Panc1 (cell line): Measurements from ENCODE around the gene C1QTNF12. TPM values are rescaled to one million over a fixed set of nuclear protein-coding genes. Genes with fewer than 3 reads are reported as not detected.

Source experiments
- ATAC-seq: fragments of 200-7000 bp; cut with Tn5 transposase; 2 replicates; pipeline ENCODE4 v1.9.1; 2020; ENCODE audit warnings: mild to moderate bottlenecking, moderate library complexity
- BruUV-seq: library from RNA; stranded (reverse); fragments of 400-500 nt; replicated peaks from 2 replicates; lab custom pipeline; 2021; lab: Mats Ljungman, UMichigan
- CTCF ChIA-PET: fragments of 300-600 bp; sonication (Branson Sonifier 250); formaldehyde crosslinking; loops from one replicate; lab custom pipeline; 2022; ENCODE audit warnings: antibody characterized with exemption; lab: Charles Lee
- POLR2A ChIA-PET: fragments of 300-600 bp; sonication (Branson Sonifier 250); formaldehyde crosslinking; loops from one replicate; lab custom pipeline; 2022; ENCODE audit warnings: antibody characterized with exemption; lab: Charles Lee
- DNase-seq: peaks from one replicate; pipeline ENCODE4 v3.0.0-alpha.2; 2010; ENCODE audit warnings: low read depth, low spot score
- H3K27ac ChIP-seq: 2 replicates; pipeline ENCODE4 v1.5.1; 2011; ENCODE audit warnings: mild to moderate bottlenecking, low read length, inconsistent platforms
- H3K27me3 ChIP-seq: fragments of 200-500 bp; sonication (Bioruptor generic); 2 replicates; pipeline ENCODE4 v1.6.0; 2014; ENCODE audit warnings: low read length, inconsistent platforms; ENCODE audit not compliant: control insufficient read depth, insufficient read depth
- H3K36me3 ChIP-seq: fragments of 200-500 bp; sonication (Bioruptor generic); 2 replicates; pipeline ENCODE4 v1.5.1; 2014; ENCODE audit warnings: inconsistent platforms, mild to moderate bottlenecking, low read length, moderate library complexity; ENCODE audit not compliant: control insufficient read depth, insufficient read depth
- H3K4me1 ChIP-seq: 2 replicates; pipeline ENCODE4 v1.5.1; 2011; ENCODE audit warnings: inconsistent platforms, mild to moderate bottlenecking, low read length, moderate library complexity; ENCODE audit not compliant: control insufficient read depth, insufficient read depth
- H3K4me3 ChIP-seq, 2 experiments: 2 replicates each; pipeline ENCODE4 v1.5.1; 2011 to 2012; ENCODE audit warnings: low read depth in 2 of 2, low read length in 2 of 2, mild to moderate bottlenecking in 2 of 2, inconsistent platforms in 1 of 2, moderate library complexity in 1 of 2
- H3K9me3 ChIP-seq: fragments of 200-500 bp; sonication (Bioruptor generic); 2 replicates; pipeline ENCODE4 v1.5.1; 2014; ENCODE audit warnings: low read depth, mild to moderate bottlenecking, inconsistent platforms, low read length, moderate library complexity; ENCODE audit not compliant: control insufficient read depth, insufficient read depth
- CTCF ChIP-seq: fragments of 450-650 bp; IDR thresholded peaks from 2 replicates; pipeline ENCODE4 v1.5.1; 2017; ENCODE audit warnings: mild to moderate bottlenecking
- POLR2AphosphoS5 ChIP-seq: IDR thresholded peaks from 2 replicates; pipeline ENCODE4 v1.6.1; 2012; ENCODE audit warnings: mild to moderate bottlenecking, low read depth, low read length, moderate library complexity
- REST ChIP-seq, 2 experiments: IDR thresholded peaks; 2 replicates each; pipeline ENCODE4 v1.6.1; 2011 to 2012; ENCODE audit warnings: low read depth in 2 of 2, control low read depth in 1 of 2, low read length in 1 of 2, mild to moderate bottlenecking in 1 of 2, moderate library complexity in 1 of 2; ENCODE audit not compliant: insufficient read depth in 1 of 2
- SIN3A ChIP-seq: IDR thresholded peaks from 2 replicates; pipeline ENCODE4 v1.6.1; 2012; ENCODE audit warnings: low read depth, mild to moderate bottlenecking, low read length, moderate library complexity, borderline replicate concordance; ENCODE audit not compliant: insufficient read depth
- TCF7L2 ChIP-seq: IDR thresholded peaks from 2 replicates; pipeline ENCODE4 v1.6.1; 2011; ENCODE audit warnings: mild to moderate bottlenecking, low read depth, low read length, inconsistent platforms
- in situ Hi-C: cut with HindIII; loops from 2 replicates; pipeline ENCODE4 v1.10.0; 2016; ENCODE audit warnings: low sequenced_read_pairs, low pct_unique_long_range_greater_than_20kb
- intact Hi-C: fragments of 100-400 bp; cut with micrococcal nuclease; formaldehyde crosslinking; loops from one replicate; pipeline ENCODE4 v1.10.0; 2022; ENCODE audit not compliant: unreplicated experiment
- total RNA-seq: library from RNA; stranded (reverse); gene quantifications from one replicate; pipeline ENCODE4 v1.2.1, GENCODE V29; 2021; ENCODE audit not compliant: unreplicated experiment

Gene C1QTNF12
- total RNA-seq, 1 experiment from 2014 or later: 41.4 TPM

GRCh38 chr1:1270813-1271212 is 24.3 kb upstream of the C1QTNF12 start:
- in situ Hi-C loops (no loop called here), intact Hi-C loops (no loop called here)
- no peak overlapping the region for H3K27ac ChIP-seq
- no peaks in the 10 kb centered on the region for H3K27me3 ChIP-seq
- no peak for DNase-seq
- no peak overlapping the region for H3K4me3 ChIP-seq
- no peaks in the 10 kb centered on the region; the same call in 1 of the 2 replicates for H3K36me3 ChIP-seq
- H3K9me3 ChIP-seq: no peaks in the 10 kb centered on the region
- ChIA-PET CTCF (no interaction called here), POLR2A (no interaction called here)
- ATAC-seq: no peak
- BruUV-seq: no TSS peak
- H3K4me1 ChIP-seq: peaks cover 21% of the 10 kb centered on the region
- TF ChIP-seq REST (IDR thresholded peaks at IDR 0.05; ENCODE audit: insufficient read depth in 1 of 2, low read depth in 2 of 2, low read length in 1 of 2) (no peak), TCF7L2 (no peak), POLR2AphosphoS5 (no peak), CTCF (no peak), SIN3A (no peak)

- BruUV-seq: no TSS peak
- intact Hi-C loops: no loop called here
- H3K4me1 ChIP-seq: peaks cover 17% of the 10 kb centered on the region
- H3K27me3 ChIP-seq: no peaks in the 10 kb centered on the region
- no peak for TF ChIP-seq CTCF
- no peak for TF ChIP-seq SIN3A
- no peak for TF ChIP-seq POLR2AphosphoS5
- no peak for TF ChIP-seq TCF7L2
- no peak for DNase-seq
- POLR2A ChIA-PET: no interaction called here
- H3K36me3 ChIP-seq: no peaks in the 10 kb centered on the region; the same call in 1 of the 2 replicates
- CTCF ChIA-PET: no interaction called here
- no peaks in the 10 kb centered on the region for H3K9me3 ChIP-seq
- H3K4me3 ChIP-seq: no peak overlapping the region
- in situ Hi-C loops: no loop called here
- ATAC-seq: no peak
- no peak overlapping the region for H3K27ac ChIP-seq
Measured at GRCh38 chr1:1268284-1268682, 21.8 kb upstream of the C1QTNF12 start.
